GM12892 (cell line): Measurements from ENCODE around the gene EPX.

Source experiments
- DNase-seq: peaks from one replicate; pipeline ENCODE4 v3.0.0; 2011; ENCODE audit not compliant: insufficient read length
- FAIRE-seq: peaks from 2 replicates; lab custom pipeline; 2011; peaks lifted over from hg19 to GRCh38; lab: Jason Lieb, UNC
- POLR2A ChIP-seq: IDR thresholded peaks from 2 replicates; pipeline ENCODE4 v1.6.1; 2011; ENCODE audit warnings: low read depth, low read length, control low read depth
- POLR2AphosphoS5 ChIP-seq: IDR thresholded peaks from 2 replicates; pipeline ENCODE4 v1.6.1; 2011; ENCODE audit warnings: low read depth, low read length, control low read depth
- TAF1 ChIP-seq: IDR thresholded peaks from 2 replicates; pipeline ENCODE4 v1.6.1; 2011; ENCODE audit warnings: low read depth, mild to moderate bottlenecking, control low read depth, low read length, borderline replicate concordance

Gene EPX

GRCh38 chr17:58170622-58171021 is 21.9 kb upstream of the EPX start:
- TF ChIP-seq TAF1 (no peak), POLR2A (no peak), POLR2AphosphoS5 (no peak)
- FAIRE-seq: no peak
- DNase-seq: no peak

DNA sequence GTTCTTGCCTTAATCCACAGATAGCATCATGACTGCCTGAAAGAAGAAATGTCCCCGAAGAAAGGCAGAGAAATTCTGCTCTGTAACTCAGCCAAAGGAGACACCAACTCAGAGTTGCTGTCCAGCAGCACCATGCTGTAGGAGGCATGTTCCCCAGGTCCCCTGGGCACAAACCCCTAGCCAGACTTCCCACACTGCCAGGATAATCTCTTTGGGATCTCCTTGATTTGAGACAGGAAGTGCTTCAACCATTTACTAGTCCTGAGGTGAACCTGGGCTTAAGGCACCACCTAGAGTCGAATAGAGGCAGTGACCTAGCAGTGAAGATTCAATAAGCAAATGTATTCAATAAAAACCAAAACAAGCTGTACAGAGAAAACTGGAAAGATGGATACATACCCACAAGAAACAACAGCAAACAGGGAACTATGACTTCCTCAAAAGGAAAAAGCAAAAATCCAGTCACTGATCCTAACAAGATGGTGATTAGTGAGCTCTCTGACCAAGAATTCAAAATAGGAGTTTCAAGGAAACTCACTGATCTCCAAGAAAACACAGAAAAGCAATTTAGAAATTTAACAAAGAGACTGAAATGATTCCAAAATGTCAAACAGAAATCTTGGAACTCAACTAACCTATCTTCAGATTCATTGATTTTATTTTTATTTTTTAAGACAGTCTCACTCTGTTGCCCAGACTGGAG is 20.0 kb upstream of the EPX start:
- FAIRE-seq (no peak), DNase-seq (no peak)
- TF ChIP-seq POLR2A (no peak), TAF1 (no peak), POLR2AphosphoS5 (no peak)

- no peak for TF ChIP-seq POLR2A
- TF ChIP-seq TAF1: no peak
- no peak for TF ChIP-seq POLR2AphosphoS5
- FAIRE-seq: no peak
- DNase-seq: no peak
Observed at GRCh38 chr17:58174871-58175270, 17.7 kb upstream of the EPX start.

- DNase-seq: no peak
- FAIRE-seq: no peak
- TF ChIP-seq POLR2AphosphoS5: no peak
Observed at GRCh38 chr17:58176200-58176599, 16.3 kb upstream of the EPX start.

GRCh38 chr17:58181796-58182195 is 10.7 kb upstream of the EPX start:
- no peak for FAIRE-seq
- DNase-seq: no peak
- TF ChIP-seq TAF1 (no peak), POLR2AphosphoS5 (no peak), POLR2A (no peak)

DNA sequence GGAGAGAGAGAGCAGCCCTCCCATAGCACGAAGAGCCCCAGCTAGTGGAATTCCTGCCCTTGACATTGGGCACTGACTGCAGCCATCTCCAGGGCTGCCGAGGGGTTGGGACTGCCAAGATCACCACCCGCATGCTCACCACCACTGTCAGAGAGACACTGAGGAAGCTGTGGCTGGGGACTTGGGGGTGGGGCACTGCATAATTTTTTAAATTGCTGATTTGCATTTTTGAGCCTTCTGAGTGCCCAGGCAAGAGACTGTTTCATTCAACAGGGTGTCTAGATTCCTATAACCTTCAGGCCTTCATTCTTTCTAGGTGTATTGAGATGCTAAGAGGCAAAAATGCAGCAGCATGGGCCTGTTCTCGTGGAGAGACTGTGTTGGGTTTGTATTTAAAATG is 9.0 kb upstream of the EPX start:
- FAIRE-seq (no peak), DNase-seq (no peak)
- TF ChIP-seq TAF1: no peak
- TF ChIP-seq POLR2AphosphoS5: no peak
- no peak for TF ChIP-seq POLR2A

DNA sequence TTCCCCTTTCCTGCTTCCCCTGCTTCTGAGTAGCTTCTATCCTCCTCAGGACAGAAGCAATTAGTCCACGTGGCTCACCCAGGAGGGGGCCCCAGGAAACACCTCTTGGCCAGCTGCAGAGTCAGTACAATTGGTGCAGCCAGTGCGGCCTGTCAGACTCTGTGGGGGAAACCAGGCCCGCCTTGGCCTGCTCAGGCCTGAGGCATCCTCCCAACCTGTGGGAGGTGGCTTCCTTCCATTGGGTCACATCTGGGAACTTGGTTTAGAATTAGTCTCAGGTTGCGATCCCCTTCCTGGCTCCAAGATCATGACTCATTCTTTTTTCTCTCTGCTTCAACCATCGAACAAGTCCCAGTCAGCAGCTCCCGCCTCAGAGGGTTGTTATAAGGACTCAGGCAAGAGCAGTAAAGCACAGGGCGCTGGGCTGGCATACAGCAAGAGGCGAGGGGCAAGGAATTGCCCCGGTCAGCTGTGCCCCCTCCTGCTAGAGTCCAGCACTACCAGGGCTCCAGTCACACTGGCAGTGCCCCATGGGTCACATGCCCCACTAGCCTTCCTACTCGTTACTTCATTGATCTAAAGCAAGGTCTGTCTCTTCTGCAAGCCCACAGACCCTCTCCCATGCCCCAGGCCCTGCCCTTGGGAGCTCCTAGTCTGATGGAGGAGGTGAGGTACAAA is 8.1 kb upstream of the EPX start:
- DNase-seq: no peak
- FAIRE-seq: no peak
- TF ChIP-seq POLR2A (no peak), TAF1 (no peak), POLR2AphosphoS5 (no peak)

GRCh38 chr17:58184986-58185761 is 7.4 kb upstream of the EPX start:
- DNase-seq (no peak), FAIRE-seq (no peak)
- no peak for TF ChIP-seq POLR2A
- TF ChIP-seq POLR2AphosphoS5: no peak
- no peak for TF ChIP-seq TAF1

DNA sequence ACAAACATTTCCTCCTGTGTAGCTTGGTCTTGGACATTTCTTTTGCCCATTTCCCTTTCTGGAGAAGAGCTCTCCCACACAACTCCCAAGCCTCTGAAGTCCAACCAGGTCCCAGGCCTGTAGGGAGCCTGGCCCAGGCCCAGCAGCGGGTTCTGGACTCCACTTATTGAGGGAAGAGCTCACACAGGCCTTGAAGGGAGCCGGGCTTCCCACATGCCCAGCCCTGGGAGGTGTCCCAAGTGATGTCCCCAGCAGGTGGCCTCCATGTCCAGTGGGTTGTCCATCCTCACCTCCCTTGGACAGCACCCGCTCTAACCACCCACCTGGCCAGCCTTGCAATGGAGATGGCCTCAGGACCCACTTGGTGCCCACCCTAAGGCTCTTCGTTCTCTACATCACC is 5.9 kb upstream of the EPX start:
- TF ChIP-seq POLR2AphosphoS5: no peak
- TF ChIP-seq TAF1: no peak
- no peak for TF ChIP-seq POLR2A
- FAIRE-seq (no peak), DNase-seq (no peak)

GRCh38 chr17:58187063-58187462 is 5.5 kb upstream of the EPX start:
- no peak for FAIRE-seq
- TF ChIP-seq POLR2AphosphoS5: no peak
- no peak for TF ChIP-seq POLR2A
- no peak for TF ChIP-seq TAF1
- DNase-seq: no peak

DNA sequence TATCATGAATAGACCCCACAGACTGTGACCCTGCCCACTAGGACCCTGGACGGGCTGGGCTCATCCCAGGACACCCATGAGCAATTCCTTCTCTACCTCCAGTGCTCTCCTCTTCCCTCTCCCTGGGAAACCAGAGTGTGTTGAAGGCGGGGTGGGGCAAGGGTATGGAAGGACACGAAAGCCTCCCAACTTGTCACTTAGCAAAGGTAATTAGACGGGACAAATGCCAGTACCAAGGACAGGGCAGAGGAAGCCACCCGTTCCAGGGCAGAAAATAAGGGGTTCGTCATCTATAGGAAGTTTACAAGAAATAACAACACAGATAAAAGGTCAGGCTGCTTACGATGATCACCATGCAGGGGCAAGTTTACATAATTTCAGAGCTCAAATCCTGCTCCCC is 4.9 kb upstream of the EPX start:
- TF ChIP-seq POLR2AphosphoS5: no peak
- no peak for DNase-seq
- no peak for FAIRE-seq
